Erythroblast (primary cell): ENCODE measurements around the gene GM2A.
"Not testable (repeated sequence)": the region's sequence is repeated elsewhere in the genome, so short reads cannot be mapped to it uniquely, and the experiment has no call there.

Experiments used
- GATA1 ChIP-seq: IDR thresholded peaks from 2 replicates; pipeline ENCODE4 v1.6.1; 2011; ENCODE audit warnings: low read depth, mild to moderate bottlenecking, control low read depth, low read length, moderate library complexity
- POLR2A ChIP-seq: IDR thresholded peaks from 2 replicates; pipeline ENCODE4 v1.6.1; 2011; ENCODE audit warnings: mild to moderate bottlenecking, low read length

GRCh38 chr5:151254990-151255389, 2.0 kb downstream of the GM2A start:
- not testable (repeated sequence) for TF ChIP-seq POLR2A, GATA1
